Stimulated activated memory B cell treated with anti-CD40 and anti-IgM and Interleukin-4, amounts not matched to agents 10 μg/mL and 1 μg/mL and 100 μg/mL, for 72 hours (primary cell): ENCODE results near the gene DDX27.

ENCODE experiments used
- ATAC-seq: fragments of 150-1000 bp; cut with Tn5 transposase; 2 replicates; pipeline ENCODE4 v1.10.0; 2021
- H3K27ac Mint-ChIP-seq: one replicate; pipeline ENCODE4 v1.8.0; 2022; ENCODE audit warnings: mild to moderate bottlenecking, mixed read lengths
- H3K27me3 Mint-ChIP-seq: one replicate; pipeline ENCODE4 v1.8.0; 2022; ENCODE audit warnings: mixed read lengths
- H3K36me3 Mint-ChIP-seq: one replicate; pipeline ENCODE4 v1.8.0; 2022; ENCODE audit warnings: mixed read lengths
- H3K4me1 Mint-ChIP-seq: one replicate; pipeline ENCODE4 v1.8.0; 2022; ENCODE audit warnings: mixed read lengths
- H3K4me3 Mint-ChIP-seq: one replicate; pipeline ENCODE4 v1.8.0; 2022; ENCODE audit warnings: mild to moderate bottlenecking, moderate library complexity, mixed read lengths
- H3K9me3 Mint-ChIP-seq: one replicate; pipeline ENCODE4 v1.8.0; 2022; ENCODE audit warnings: mixed read lengths

Gene DDX27

GRCh38 chr20:49225896-49226295 is 6.7 kb downstream of the DDX27 start:
- H3K27me3 Mint-ChIP-seq = no peaks in the 10 kb centered on the region
- peaks cover 73% of the 10 kb centered on the region for H3K36me3 Mint-ChIP-seq
- H3K4me3 Mint-ChIP-seq = no peak overlapping the region
- H3K4me1 Mint-ChIP-seq = peaks cover 28% of the 10 kb centered on the region
- ATAC-seq = no peak
- H3K9me3 Mint-ChIP-seq = no peaks in the 10 kb centered on the region
- peak overlapping the region; percentile 20 for H3K27ac Mint-ChIP-seq

DNA sequence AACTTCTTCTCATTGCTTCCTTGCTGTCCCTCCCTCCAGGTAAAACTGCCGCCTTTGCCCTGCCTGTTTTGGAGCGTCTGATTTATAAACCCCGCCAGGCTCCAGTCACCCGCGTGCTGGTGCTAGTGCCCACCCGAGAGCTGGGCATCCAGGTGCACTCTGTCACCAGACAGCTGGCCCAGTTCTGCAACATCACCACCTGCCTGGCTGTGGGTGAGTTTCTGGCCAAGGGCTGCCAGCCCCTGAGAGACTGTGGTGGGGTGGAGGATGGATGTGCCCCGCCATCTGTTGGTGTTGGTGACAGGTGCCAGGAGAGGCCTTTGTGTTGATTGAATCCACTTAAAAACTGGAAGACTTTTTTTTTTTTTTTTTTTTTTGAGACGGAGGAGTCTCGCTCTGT is 9.5 kb downstream of the DDX27 start:
- no peaks in the 10 kb centered on the region for H3K9me3 Mint-ChIP-seq
- no peaks in the 10 kb centered on the region for H3K27me3 Mint-ChIP-seq
- peaks cover 71% of the 10 kb centered on the region for H3K36me3 Mint-ChIP-seq
- no peak overlapping the region for H3K4me3 Mint-ChIP-seq
- no peak for ATAC-seq
- H3K27ac Mint-ChIP-seq = no peak overlapping the region
- H3K4me1 Mint-ChIP-seq = peaks cover 28% of the 10 kb centered on the region

- Mint-ChIP-seq H3K27me3 (no peaks in the 10 kb centered on the region), H3K9me3 (no peaks in the 10 kb centered on the region), H3K4me3 (no peak overlapping the region), H3K36me3 (peaks cover 71% of the 10 kb centered on the region), H3K27ac (peak overlapping the region; percentile 89), H3K4me1 (peaks cover 28% of the 10 kb centered on the region)
- no peak for ATAC-seq
Observed at GRCh38 chr20:49229381-49229780, 10.2 kb downstream of the DDX27 start.

- Mint-ChIP-seq H3K9me3 (no peaks in the 10 kb centered on the region), H3K36me3 (peaks cover 71% of the 10 kb centered on the region), H3K27me3 (no peaks in the 10 kb centered on the region), H3K4me1 (peaks cover 28% of the 10 kb centered on the region), H3K27ac (peak overlapping the region; percentile 89), H3K4me3 (no peak overlapping the region)
- ATAC-seq = no peak
Observed at GRCh38 chr20:49230021-49230420, 10.8 kb downstream of the DDX27 start.

DNA sequence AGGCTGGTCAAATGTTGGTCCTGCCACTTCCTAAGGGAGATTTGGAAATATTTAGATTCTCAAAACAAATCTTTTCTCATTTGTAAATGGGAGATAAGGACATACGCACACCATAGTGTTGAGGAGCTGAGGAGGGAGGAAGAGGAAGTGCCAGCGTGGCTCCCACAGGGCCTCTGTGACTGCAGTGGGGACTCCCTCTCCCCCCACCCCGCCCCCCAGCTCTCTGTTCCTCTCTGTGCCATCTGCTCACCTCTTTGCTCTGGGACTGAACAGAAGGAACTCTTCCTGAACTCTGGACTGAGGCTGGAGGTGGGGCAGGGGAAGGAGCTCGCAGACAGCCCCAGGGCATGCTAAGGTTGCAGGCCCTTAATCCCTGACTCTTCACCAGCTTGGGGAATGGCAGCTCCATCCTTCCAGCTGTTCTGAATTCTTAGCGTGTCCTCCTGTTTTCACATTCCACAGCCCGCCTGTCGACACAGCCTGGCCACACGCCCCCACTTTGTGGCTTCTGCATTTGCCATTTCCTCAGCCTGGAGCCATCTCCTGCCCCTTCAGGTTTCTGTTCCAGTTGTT is 11.4 kb downstream of the DDX27 start:
- H3K4me3 Mint-ChIP-seq = peak overlapping the region; percentile 54
- peak overlapping the region; percentile 89 for H3K27ac Mint-ChIP-seq
- H3K27me3 Mint-ChIP-seq = no peaks in the 10 kb centered on the region
- peaks cover 28% of the 10 kb centered on the region for H3K4me1 Mint-ChIP-seq
- peak; percentile 96 for ATAC-seq
- H3K9me3 Mint-ChIP-seq = no peaks in the 10 kb centered on the region
- H3K36me3 Mint-ChIP-seq = peaks cover 66% of the 10 kb centered on the region

- no peak overlapping the region for H3K4me3 Mint-ChIP-seq
- peaks cover 64% of the 10 kb centered on the region for H3K36me3 Mint-ChIP-seq
- no peaks in the 10 kb centered on the region for H3K9me3 Mint-ChIP-seq
- peak overlapping the region; percentile 89 for H3K27ac Mint-ChIP-seq
- H3K4me1 Mint-ChIP-seq = peaks cover 21% of the 10 kb centered on the region
- no peaks in the 10 kb centered on the region for H3K27me3 Mint-ChIP-seq
- ATAC-seq = no peak
Observed at GRCh38 chr20:49231471-49231870, 12.3 kb downstream of the DDX27 start.

GRCh38 chr20:49233226-49233625 is 14.0 kb downstream of the DDX27 start:
- H3K27ac Mint-ChIP-seq = no peak overlapping the region
- H3K4me1 Mint-ChIP-seq = peaks cover 21% of the 10 kb centered on the region
- no peak overlapping the region for H3K4me3 Mint-ChIP-seq
- H3K36me3 Mint-ChIP-seq = peaks cover 71% of the 10 kb centered on the region
- H3K9me3 Mint-ChIP-seq = no peaks in the 10 kb centered on the region
- ATAC-seq = no peak
- no peaks in the 10 kb centered on the region for H3K27me3 Mint-ChIP-seq

DNA sequence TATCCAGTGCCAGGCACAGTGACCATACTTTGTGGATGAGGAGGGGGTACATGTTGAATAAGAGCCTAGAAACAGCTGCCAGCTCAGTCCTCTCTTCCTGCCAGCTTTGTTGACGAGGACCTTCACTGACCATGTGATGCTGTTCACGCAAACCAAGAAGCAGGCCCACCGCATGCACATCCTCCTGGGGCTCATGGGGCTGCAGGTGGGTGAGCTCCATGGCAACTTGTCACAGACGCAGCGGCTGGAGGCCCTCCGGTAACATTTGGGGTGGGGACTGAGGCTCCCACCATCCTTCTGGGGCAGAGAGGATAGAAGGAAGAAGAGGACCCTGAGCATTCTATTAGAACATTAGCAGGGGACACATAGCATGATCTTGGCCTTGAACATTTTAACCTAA is 15.6 kb downstream of the DDX27 start:
- no peaks in the 10 kb centered on the region for H3K9me3 Mint-ChIP-seq
- peak overlapping the region; percentile 46 for H3K27ac Mint-ChIP-seq
- H3K27me3 Mint-ChIP-seq = no peaks in the 10 kb centered on the region
- no peak for ATAC-seq
- H3K4me3 Mint-ChIP-seq = no peak overlapping the region
- peaks cover 66% of the 10 kb centered on the region for H3K36me3 Mint-ChIP-seq
- H3K4me1 Mint-ChIP-seq = peaks cover 17% of the 10 kb centered on the region

- Mint-ChIP-seq H3K27me3 (no peaks in the 10 kb centered on the region), H3K4me1 (peaks cover 2% of the 10 kb centered on the region), H3K4me3 (no peak overlapping the region), H3K9me3 (no peaks in the 10 kb centered on the region), H3K36me3 (peaks cover 63% of the 10 kb centered on the region), H3K27ac (no peak overlapping the region)
- no peak for ATAC-seq
Observed at GRCh38 chr20:49236301-49236700, 17.1 kb downstream of the DDX27 start.

DNA sequence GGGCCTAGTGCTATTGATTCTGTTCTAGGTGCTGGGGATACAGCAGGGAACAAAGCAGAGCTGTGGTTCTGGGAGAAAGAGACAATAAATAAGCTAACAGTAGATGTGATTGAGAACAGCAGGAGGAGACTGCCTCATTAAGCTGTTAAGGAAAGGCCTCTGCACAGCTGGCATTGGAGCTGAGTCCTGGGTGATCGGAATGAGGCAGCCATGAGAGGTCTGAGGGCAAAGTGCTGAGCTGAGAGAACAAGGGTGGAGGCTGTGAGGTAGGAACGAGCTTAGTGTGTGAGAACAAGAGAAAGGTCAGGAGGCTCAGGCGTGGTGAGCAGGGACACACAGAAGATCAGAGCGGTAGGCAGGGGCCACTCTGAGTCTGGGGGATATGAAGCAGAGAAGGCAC is 18.3 kb downstream of the DDX27 start:
- Mint-ChIP-seq H3K4me1 (no peaks in the 10 kb centered on the region), H3K4me3 (no peak overlapping the region), H3K27ac (peak overlapping the region; percentile 2), H3K36me3 (peaks cover 67% of the 10 kb centered on the region), H3K27me3 (no peaks in the 10 kb centered on the region), H3K9me3 (no peaks in the 10 kb centered on the region)
- no peak for ATAC-seq

GRCh38 chr20:49245921-49246740 is 26.9 kb downstream of the DDX27 start:
- no peaks in the 10 kb centered on the region for H3K27me3 Mint-ChIP-seq
- ATAC-seq = peak; percentile 62
- no peaks in the 10 kb centered on the region for H3K9me3 Mint-ChIP-seq
- no peaks in the 10 kb centered on the region for H3K4me1 Mint-ChIP-seq
- peak overlapping the region; percentile 19 for H3K27ac Mint-ChIP-seq
- no peak overlapping the region for H3K4me3 Mint-ChIP-seq
- peaks cover 46% of the 10 kb centered on the region for H3K36me3 Mint-ChIP-seq

DNA sequence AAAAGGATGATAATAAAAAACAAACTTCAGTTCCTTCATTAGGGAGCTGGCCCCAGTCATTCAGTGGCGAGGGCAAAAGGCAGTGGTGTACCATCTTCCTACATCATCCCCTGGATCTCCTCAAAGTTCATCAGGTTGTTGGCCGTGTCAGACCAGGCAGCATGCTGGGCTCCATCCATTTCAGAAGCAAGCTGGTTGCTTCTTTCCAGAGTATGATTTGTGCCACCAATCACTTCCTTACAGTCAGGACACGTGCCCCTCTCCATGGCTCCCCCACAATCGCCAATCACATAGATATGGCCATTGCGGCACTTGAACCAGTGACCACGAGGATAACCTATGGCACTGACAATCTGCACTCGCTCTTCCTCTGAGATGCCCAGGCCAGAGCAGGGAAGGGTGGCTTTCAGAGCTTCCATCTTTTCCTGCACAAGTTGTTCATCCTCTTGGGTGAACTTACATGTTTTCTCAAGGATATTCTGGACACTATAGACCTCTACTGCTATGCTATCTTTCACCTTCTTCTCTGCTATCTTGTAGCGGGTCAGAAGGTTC is 28.0 kb downstream of the DDX27 start:
- H3K36me3 Mint-ChIP-seq = peaks cover 46% of the 10 kb centered on the region
- no peak for ATAC-seq
- H3K4me3 Mint-ChIP-seq = no peak overlapping the region
- H3K4me1 Mint-ChIP-seq = no peaks in the 10 kb centered on the region
- no peak overlapping the region for H3K27ac Mint-ChIP-seq
- no peaks in the 10 kb centered on the region for H3K27me3 Mint-ChIP-seq
- H3K9me3 Mint-ChIP-seq = no peaks in the 10 kb centered on the region

DNA sequence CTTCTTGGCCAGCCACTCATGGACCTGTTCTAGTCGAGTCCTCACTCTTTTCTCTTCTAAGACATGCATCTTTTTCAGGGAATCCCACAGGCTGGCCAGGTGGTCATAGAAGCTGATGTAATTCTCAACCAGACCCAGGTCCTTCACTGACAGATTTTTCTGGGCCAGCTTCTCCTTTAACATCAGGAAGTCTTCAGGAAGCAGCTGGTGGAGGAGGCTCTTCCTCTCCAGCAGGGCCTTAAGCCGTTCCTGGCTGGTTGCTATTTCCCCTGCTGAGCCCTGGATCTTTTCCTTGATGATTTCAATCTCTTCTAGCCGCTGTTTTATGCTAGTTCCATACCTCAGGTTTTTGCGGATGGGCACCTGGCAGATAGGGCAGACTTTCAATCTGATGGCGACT is 28.6 kb downstream of the DDX27 start:
- Mint-ChIP-seq H3K27me3 (no peaks in the 10 kb centered on the region), H3K4me3 (no peak overlapping the region), H3K36me3 (peaks cover 51% of the 10 kb centered on the region), H3K27ac (no peak overlapping the region), H3K4me1 (no peaks in the 10 kb centered on the region), H3K9me3 (no peaks in the 10 kb centered on the region)
- ATAC-seq = no peak

GRCh38 chr20:49248301-49248700 is 29.1 kb downstream of the DDX27 start:
- ATAC-seq = no peak
- no peaks in the 10 kb centered on the region for H3K4me1 Mint-ChIP-seq
- no peak overlapping the region for H3K4me3 Mint-ChIP-seq
- H3K27ac Mint-ChIP-seq = no peak overlapping the region
- no peaks in the 10 kb centered on the region for H3K27me3 Mint-ChIP-seq
- H3K36me3 Mint-ChIP-seq = peaks cover 56% of the 10 kb centered on the region
- no peaks in the 10 kb centered on the region for H3K9me3 Mint-ChIP-seq

GRCh38 chr20:49248879-49249665 is 29.9 kb downstream of the DDX27 start:
- Mint-ChIP-seq H3K27me3 (no peaks in the 10 kb centered on the region), H3K9me3 (no peaks in the 10 kb centered on the region), H3K4me1 (no peaks in the 10 kb centered on the region), H3K27ac (no peak overlapping the region), H3K4me3 (no peak overlapping the region), H3K36me3 (peaks cover 57% of the 10 kb centered on the region)
- no peak for ATAC-seq
